ENCODE data around the gene PACRG.

PACRG gene

DNA sequence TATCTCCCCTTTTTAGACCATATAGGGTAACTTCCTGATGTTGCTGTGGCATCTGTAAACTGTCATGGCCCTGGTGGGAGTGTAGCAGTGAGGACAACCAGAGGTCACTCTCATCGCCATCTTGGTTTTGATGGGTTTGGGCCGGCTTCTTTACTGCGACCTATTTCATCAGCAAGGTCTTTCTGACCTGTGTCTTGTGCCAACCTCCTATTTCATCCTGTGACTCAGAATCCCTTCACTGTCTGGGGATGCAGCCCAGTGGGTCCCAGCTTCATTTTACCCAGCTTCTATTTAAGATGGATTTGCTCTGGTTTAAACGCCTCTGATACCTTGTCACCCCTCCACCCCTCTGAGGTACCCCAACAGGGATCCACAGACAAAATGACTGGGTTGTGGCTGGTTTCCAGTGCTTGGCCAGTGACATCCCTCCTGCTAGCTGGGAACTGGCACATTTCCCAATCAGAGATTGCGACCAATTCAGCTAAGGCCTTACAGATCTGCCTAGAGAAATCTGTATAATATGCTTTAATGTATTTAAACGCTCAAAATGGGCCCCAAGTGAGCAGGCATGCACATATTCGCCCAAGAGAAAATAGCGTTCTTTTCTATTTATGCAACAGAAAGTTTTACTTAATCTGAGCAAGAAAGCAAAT is 371.2 kb downstream of the PACRG start:
- DNase-seq, result no peak

DNA sequence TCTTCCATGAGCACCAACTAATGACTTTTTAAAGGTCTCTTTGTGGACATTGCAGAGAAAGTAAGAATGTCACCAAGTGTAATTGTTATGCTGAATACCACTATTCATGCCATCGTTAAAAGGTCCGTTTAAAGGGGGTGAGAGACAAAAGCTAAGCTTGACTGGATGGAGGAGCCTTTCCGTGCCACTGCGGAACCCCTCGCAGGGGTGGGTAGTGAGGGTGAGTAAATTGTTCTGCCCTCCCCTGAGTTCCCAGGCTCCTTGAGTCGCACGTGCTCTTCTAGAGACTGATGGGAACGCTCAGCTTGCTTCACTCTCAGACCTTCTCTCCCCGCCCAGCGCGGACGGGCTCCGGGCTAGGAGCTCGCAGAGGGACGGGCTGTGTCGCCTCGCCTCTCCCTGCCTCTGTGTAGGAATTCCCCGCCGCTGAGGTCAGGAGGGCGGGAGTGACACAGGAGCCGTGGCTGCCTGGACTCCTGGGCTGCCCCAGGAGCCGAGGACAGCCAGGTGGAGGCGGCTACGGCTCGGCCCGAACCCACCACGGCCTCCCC is 371.9 kb downstream of the PACRG start:
- DNase-seq, result no peak

DNA sequence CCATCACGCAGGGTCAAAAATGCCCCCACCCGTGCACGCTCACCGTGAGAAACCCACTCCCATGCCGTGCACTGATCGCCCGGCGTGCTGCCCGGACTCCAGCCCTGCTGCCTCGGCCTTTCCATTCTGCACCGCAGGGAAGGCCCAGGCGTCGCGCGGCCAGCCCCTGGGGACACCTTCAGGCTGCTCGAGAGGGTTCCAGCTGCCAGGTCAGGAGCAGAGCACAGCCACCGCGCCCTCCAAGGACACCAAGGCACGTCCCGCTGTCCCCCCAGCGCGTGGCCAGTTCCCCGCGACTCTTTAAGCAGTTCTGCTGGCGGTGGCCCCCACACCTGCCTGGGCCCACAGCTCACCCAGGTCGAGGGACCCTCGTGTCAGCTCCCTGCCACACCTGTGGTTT is 372.5 kb downstream of the PACRG start:
- no peak for DNase-seq

DNA sequence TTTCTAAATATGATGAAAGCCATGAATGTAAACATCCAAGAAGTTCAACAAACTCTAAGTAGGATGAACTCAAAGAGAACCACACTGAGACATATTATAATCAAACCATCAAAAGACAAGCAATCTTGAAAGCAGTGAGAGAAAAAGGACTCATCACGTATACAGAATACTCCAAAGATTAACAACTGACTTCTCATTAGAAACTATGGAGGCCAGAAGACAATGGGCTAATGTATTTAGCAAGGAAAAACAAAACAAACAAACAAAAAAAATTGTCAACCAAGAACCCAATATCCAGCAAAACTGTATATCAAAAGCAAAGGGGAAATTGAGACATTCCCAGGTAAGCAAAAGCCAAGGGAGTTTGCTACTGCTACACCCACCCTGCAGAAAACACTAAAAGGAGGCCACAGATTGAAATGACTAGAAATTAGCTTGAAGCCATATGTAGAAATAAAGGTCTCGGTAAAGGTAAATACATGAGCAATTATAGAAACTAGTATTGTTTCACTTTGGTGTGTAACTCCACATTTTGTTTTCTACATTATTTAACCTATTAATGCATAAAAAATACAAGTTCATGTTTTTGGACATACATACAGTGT is 385.7 kb downstream of the PACRG start:
- no peak for DNase-seq

DNA sequence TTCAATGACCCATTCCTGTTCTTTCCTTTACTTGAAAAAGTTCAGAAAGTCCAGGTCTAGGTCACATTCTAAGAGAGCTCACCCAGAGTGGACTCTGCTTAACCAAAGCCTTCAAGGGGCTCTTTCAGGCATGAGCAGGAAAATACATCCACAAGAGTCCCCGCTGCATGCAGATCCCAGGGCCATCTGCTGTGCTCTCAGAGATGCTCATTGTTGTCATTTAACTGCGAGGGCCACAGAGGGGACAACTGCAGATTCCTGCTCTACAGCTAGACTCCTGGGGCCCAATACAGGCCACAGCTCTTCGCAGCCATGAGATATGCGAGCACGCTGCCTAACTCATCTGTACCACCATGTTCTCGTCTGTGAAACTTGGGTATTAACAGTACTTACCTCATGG is 391.2 kb downstream of the PACRG start:
- DNase-seq, result no peak

DNA sequence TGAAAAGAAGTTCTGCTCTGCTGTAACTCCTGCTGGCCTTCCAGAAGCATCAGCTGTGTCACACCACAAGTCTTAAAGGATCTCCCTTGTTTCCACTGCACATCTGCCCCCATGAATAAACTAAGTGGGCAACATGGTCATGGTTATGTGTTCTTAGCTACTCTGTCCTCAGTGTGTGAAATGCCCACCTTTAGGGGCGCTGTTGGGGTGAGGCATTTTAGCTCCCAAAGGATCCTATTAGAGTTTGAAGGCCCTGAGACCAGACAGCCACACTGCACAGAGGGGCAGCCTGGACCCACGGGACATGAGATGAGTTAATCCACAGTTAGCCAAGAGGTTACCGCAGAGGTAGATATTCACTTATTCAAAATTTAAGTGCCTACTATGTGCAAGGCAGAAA is 392.4 kb downstream of the PACRG start:
- DNase-seq, result no peak

DNA sequence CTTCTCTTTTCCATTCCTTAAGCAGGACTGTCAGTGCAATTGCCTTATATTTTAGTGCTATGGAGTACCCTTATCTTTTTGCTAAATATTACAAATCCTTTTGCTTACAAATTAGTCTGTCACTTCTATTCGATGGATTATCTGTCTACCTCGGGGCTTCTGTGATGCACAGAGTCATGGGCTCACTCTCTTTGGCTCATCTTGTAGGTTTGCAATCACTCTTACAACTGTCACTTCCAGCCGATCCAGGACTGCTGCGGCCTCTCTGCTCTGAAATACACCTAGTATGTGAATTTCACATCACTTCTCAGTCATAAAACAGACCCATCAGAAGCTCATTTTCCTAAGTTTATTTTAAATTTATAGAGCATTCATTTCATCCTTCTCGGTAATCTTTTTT is 393.5 kb downstream of the PACRG start:
- DNase-seq, result no peak

DNA sequence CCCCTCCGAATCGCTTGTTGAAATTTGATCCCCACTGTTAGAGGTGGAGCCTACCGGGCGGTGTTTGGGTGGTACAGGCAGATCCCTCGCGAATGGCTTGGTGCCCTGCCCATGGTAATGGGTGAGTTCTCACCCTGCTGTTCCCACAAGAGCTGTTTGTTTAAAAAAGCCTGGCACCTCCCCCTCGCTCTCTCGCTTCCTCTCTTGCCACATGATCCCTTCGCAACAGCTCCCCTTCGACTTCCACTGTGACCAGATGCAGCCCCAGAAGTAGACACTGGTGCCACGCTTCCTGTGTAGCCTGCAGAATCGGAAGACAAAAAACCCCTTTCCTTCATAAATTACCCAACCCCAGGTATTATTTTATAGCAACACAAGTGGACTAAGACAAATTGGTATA is 394.6 kb downstream of the PACRG start:
- no peak for DNase-seq

DNA sequence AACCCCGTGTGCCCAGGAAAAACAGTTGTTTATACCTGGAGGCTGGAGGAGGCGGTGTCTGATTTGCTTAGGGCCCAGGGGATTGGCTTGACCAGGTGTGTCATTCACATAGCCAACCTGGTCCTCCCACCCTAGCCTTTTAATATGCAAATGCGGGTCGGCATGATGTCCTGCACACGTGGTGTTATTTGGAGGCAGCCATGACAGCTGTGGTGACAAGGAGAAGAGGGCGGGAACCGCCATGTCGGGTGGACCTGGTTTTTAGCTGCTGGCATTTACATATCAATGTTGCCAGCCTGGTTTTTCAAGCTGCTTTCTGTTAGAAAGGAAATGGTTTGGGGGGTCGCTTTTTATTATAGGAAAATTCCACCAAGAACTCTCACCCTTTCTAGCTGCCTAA is 395.3 kb downstream of the PACRG start:
- DNase-seq, result peak; percentile 55

DNA sequence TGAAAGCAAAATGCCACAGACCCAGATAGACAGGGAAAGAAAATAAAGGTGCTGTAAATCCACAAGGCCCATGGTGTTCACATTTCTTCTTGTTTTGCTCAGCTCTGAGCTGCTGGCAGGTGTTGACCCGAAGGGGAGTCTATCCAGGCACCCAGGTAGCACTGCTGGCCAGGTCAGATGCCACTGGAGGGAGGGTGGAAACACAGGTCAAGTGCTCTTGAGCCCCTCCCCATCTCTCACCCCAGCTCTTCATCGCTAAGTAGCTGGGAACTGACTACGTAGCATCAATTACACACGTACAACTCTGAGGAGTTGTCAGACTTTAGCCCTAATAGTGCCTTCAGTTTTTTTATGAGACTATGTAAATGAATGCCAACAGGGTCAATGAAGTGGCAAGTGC is 399.0 kb downstream of the PACRG start:
- no peak for DNase-seq

DNA sequence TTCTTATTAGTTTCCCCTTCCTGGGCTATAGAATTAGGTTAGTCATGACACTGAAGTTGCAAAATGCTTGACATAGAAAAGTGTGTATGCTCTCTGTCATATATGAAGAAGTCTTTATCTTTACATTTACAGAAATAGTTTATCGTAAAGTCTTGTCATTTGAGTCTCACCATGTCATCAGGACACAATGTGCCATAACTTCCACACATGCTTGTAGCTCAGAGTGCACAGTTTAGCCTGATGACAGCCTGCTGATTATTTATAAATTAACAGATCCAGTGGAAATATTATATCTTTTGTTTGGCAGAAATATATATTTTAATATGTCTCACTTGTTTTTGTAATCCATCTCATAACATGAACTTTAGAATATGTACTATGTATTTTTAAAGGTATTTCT is 399.8 kb downstream of the PACRG start:
- DNase-seq, result no peak

DNA sequence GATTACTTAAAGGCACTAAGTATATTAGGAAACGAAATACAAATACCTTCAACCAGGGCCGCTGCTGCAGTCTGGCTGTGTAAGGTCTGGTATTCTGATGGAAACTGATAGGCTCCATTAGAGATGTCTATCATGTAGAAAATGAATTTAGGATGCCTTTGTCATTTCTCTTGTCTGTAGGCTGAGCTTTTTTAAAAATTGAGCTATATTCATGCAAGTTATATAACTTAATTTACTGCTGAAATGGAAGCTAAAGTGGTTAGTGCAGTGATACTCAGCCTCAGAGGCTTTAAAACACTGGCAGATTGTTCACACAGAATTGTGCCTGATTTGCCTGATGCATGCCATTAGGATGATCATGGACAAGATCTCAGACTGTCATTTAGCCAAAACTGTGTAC is 400.6 kb downstream of the PACRG start:
- no peak for DNase-seq

DNA sequence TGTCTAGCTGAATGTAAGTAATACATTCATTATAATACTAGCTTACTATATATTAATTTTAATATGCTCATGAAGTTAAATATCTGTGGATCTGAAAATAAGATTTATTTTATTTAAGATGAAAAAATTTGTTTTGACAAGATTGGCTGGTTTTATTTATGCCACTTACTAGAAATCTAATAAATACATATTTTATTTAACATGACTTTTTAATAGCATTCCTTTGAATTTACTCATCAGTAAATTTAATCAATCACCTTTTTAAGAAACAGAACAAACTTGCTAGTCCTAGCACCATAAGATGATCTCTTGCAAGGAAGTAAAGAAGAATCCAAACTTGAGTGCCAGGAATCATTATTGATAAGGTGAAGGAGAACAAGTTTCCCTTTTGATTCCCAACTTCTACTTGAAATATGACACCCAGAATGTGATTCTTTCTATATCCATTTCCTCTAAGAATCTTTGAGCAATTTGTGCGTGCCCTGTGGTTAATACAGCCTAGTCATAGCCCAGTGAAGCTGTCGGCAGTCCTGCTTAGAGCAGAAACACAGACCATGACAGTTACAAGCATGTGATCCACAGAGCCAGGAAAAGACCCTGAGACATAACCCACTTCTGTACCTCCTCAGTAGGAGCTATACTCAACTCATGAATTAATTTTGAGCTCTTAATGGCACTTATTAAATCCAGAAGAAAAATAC is 404.4 kb downstream of the PACRG start:
- no peak for DNase-seq

DNA sequence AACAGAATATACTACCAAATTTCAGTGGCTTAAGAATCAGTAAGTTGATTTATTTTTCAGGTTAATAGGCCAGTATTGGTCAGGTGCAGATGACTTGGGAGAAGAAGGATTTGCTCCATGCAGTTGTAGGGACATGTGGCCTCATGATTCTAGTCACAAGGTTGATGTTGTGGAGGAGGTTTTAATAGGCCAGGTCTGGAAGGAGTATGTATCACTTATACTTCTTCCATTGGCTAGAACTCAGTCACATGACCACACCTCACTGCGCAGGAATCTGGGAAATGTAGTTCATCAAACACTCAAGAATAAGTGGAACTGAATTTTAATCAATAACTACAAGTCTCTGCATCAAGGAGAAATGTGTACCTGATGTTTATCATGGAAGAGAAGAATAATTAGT is 405.2 kb downstream of the PACRG start:
- no peak for DNase-seq

DNA sequence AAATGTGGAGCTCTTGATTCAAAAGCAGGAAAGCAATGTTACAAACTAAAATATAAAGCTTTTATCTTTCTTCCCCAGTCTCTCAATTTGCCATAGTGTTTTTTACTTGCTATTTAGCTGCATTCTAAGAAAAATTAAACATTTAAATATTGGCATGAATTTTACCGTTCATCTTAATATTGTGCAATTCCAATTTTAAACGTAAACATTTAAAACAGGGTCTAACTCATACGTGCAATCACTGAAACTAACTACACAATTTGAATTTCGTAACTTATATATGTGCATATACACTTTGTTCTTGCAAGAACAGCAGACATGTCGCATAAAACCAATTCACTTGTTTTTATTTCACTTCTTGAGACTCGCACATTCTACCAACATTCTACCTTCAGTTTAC is 405.9 kb downstream of the PACRG start:
- DNase-seq, result no peak

DNA sequence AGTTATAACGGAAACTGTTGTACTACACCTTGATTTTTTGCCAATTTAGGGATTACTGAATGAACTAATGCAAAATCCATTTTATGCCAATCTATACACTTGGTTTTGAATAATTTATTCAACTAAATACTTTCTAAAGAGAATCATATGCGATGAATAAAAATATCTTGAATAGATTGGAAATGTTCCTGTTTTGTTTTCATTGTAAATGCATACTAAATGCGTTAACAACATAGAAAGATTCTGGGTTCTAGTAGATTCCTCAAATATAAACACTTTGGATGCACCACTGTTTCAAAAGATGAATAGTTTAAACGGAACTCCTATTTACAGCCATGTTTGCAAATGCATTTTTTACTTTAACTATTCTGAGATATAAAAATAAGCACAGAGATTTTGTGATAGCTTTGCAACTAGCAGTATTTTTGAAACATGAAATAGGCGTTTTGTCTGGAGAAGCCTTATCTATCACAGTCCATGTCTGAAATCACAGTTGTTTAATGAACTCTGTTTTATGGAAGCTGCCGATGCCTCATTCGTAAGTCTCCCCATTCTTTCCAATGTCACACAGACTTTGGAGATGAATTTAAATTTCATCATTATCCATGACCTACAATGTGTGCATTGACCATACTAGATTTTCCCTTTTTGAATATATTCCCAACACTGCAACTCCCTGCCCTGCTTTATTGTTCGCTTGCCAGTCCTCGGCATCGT is 409.1 kb downstream of the PACRG start:
- DNase-seq, result no peak

DNA sequence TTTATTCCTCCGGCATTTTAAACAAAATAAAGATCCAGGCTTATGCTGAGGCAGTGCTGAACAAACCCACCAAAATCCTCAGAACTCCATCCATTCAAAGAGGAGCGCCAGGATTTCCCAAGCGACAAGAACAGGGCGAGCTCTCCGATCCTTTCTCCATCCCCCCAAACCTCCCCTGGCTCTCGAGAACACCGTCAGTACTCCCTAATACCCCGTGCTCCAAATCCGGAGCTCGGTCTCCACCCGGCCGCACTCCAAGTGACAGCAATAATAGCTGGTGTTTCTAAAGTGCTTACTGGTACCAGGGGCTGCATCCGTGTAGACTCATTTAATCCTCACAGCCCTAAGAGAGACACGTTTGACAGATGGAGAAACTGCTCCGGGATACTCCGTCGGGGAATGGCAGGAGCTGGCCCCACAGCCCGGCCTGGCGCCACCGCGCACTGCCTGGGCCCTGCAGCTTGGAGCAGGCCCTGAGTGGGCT is 409.7 kb downstream of the PACRG start:
- DNase-seq, result no peak

DNA sequence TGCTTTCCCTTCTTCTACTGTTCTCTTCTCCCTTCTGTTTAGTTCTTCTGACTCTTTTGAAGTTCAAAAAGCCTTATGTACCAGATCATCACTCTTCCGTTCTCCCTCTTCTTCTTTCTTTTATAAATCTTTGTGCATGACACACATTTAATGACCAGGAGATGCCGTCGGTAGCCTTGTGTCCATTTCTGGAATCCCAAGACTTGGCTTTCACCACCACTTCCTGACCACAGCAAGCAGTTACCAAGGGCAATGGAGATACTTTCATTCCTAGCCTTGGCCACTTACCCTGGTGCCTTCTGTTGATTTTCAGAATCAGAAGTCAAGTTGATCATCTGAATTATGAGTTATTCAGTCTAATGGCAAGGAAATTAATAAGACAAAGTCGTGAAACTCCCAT is 418.3 kb downstream of the PACRG start:
- DNase-seq, result no peak

DNA sequence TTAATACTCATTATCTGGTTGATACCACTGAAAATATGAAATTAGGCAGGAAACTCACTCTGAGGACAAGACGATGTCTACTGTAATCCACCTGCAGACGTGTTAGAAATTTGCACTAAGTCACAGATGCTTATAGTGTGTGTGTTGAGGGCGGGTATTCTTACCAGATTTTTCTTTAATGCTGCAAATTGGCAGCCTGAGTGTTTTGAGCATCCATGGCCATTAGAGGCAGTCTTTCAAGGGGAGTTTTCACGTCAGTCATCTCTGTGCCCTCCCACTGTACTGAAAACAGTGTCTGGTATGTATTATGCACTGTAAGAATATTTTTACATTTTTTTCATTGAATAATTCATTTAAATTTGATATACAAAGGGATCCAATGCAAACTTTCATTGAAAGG is 420.2 kb downstream of the PACRG start:
- no peak for DNase-seq

DNA sequence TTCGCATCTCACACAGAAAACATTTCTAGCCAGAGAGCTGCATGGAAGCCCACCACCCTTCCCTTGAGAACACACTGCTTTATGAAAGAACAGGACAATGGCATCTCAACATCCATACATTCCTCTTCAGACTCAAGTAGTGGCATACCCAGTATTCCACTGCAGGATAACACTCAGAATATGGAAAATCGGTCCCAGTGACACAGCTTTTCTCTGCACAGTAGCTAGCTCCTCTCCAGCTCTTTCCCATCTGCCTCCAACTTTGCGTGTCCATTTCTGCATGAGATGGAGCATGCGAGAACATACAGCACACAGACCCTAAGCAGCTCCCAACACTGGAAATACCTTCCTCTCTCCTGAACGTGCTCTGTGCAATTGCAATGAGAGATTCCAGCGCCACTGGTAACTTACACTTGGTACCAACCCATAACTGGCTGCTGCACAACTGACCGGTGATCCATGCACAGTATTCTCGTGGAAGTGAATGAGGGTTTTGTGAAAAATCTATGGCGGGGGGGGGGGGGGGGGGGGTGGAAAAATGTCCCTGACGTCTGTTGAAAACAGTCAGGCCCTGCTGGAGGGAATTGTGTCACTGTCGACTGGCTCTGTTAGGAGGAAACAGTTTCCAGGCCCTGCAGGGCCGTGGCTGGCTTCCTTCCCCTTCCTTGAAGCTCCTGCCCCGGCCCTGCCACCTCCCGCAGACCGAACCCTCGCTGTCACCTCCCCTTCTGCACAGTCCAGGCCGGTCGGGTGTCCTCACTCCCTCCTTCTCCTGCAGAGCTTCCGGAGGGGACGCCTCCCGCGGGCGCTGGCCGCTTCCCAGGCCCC is 420.9 kb downstream of the PACRG start:
- no peak for DNase-seq

DNA sequence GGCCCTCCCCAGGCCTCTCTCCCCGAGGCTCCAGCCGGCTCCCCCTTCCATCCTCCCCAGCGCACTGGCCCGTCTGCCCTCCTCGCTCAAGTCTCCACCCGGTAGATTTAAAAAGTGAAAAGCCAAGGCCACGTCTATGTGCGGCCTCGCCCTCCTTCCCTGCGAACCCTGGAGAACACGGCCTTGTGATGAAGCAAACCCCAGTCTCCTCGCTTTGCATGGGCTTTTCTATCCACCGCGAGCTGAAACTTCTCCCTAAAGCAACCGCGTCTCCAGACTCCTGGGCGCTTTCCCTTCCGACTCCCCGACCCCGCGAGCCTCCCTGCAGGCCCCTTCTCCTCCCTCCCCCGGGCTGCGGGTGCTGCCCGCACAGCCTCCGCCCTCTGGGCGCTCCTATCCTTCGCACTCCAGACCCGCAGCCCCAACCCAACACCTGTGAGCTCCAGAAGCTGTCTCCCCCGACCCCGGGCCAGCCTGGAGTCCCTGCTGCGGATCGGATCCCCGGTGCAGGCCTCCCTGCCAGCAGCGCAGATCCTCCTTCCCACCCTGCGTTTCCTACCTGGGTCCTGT is 421.6 kb downstream of the PACRG start:
- no peak for DNase-seq

DNA sequence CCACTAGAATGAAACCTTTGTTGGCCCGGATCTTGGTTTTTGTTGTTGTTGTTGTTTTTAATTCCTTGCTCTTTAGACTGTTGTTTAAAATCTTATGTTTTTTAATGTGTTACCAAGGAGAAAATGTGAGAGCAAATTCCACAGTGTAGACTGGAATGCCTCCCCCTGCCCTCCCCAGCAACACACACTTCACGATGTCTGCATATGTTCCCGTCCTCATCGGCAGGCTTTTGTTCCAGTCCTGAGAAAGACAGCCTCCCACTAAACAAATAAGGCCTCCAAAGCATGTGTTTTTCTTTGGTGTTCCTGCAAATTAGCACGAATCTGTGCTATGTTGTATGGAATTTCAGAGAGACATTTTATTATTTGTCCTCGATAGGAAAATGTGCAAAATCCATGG is 423.4 kb downstream of the PACRG start:
- DNase-seq, result no peak

All from islet precursor cell (in vitro differentiated cells).